Measurements from ENCODE around the gene CADM3. TPM values are rescaled to one million over a fixed set of nuclear protein-coding genes. Genes with fewer than 3 reads are reported as not detected.

The CADM3 gene
- total RNA-seq, 1 donor from 2014 or later: 3.1 TPM

- Mint-ChIP-seq H3K36me3 (no peaks in the 10 kb centered on the region), H3K27me3 (ENCODE audit: low read depth) (peaks cover 77% of the 10 kb centered on the region), H3K4me1 (peaks cover 14% of the 10 kb centered on the region), H3K9me3 (no peaks in the 10 kb centered on the region), H3K4me3 (no peak overlapping the region), H3K27ac (no peak overlapping the region)
- TF ChIP-seq, protein P1, sequence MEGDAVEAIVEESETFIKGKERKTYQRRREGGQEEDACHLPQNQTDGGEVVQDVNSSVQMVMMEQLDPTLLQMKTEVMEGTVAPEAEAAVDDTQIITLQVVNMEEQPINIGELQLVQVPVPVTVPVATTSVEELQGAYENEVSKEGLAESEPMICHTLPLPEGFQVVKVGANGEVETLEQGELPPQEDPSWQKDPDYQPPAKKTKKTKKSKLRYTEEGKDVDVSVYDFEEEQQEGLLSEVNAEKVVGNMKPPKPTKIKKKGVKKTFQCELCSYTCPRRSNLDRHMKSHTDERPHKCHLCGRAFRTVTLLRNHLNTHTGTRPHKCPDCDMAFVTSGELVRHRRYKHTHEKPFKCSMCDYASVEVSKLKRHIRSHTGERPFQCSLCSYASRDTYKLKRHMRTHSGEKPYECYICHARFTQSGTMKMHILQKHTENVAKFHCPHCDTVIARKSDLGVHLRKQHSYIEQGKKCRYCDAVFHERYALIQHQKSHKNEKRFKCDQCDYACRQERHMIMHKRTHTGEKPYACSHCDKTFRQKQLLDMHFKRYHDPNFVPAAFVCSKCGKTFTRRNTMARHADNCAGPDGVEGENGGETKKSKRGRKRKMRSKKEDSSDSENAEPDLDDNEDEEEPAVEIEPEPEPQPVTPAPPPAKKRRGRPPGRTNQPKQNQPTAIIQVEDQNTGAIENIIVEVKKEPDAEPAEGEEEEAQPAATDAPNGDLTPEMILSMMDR (IDR thresholded peaks at IDR 0.05; ENCODE audit: unreplicated experiment): no peak
- DNase-seq (ENCODE audit: low spot score in 2 of 2, unreplicated experiment in 2 of 2): no peak
Measured at GRCh38 chr1:159184201-159184600, 12.8 kb downstream of the CADM3 start.

DNA sequence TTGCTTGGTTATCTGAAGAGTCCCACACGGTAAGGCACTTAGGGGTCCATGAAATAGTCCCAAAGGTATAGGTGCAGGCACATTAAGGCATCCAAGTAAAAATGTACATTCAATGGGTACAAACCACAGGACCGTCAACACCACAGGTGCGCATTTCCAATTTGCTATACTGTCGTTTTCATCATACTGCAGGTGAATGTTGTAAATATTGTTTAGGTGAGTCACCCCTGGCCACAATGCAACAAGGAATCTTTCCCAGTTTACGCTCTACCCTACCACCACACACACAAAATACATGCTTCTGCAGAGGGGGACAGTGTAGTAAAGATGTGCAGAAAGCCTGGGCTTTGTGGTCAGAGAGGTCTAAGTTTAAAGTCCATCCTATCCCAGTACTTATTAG, 13.7 kb downstream of the CADM3 start:
- H3K4me1 Mint-ChIP-seq: peaks cover 14% of the 10 kb centered on the region
- H3K27ac Mint-ChIP-seq: no peak overlapping the region
- no peaks in the 10 kb centered on the region for H3K36me3 Mint-ChIP-seq
- H3K27me3 Mint-ChIP-seq (ENCODE audit: low read depth): peaks cover 80% of the 10 kb centered on the region
- no peak for DNase-seq (ENCODE audit: low spot score in 2 of 2, unreplicated experiment in 2 of 2)
- H3K4me3 Mint-ChIP-seq: no peak overlapping the region
- TF ChIP-seq, protein P1 (IDR thresholded peaks at IDR 0.05; ENCODE audit: unreplicated experiment): no peak
- no peaks in the 10 kb centered on the region for H3K9me3 Mint-ChIP-seq

DNA sequence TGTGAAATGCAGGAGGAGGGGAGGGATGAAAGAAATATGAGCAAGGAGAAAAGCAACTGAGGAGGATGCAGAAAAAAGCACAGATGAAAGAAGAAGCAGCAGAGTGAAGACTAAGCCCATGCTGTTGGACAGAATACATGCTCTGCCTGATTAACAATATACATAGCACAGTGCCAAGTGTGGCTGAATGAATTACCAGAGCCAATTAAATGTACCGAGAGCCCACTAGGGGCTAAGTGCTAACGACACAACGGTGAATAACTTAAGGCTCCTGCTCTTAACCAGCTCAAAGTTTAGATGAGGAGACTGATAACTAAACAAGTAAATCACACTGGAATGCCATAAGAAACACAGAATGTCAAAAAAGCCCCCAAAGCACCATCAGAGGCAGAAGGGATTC, 15.6 kb downstream of the CADM3 start:
- Mint-ChIP-seq H3K27ac (no peak overlapping the region), H3K9me3 (no peaks in the 10 kb centered on the region), H3K4me3 (no peak overlapping the region), H3K4me1 (peaks cover 14% of the 10 kb centered on the region), H3K36me3 (no peaks in the 10 kb centered on the region), H3K27me3 (ENCODE audit: low read depth) (peaks cover 79% of the 10 kb centered on the region)
- DNase-seq (ENCODE audit: low spot score in 2 of 2, unreplicated experiment in 2 of 2): no peak
- TF ChIP-seq, protein P1 (IDR thresholded peaks at IDR 0.05; ENCODE audit: unreplicated experiment): no peak

- Mint-ChIP-seq H3K27me3 (ENCODE audit: low read depth) (peaks cover 79% of the 10 kb centered on the region), H3K36me3 (no peaks in the 10 kb centered on the region), H3K9me3 (no peaks in the 10 kb centered on the region), H3K4me1 (peaks cover 14% of the 10 kb centered on the region), H3K4me3 (peak overlapping the region; percentile 63), H3K27ac (no peak overlapping the region)
- TF ChIP-seq, protein P1 (IDR thresholded peaks at IDR 0.05; ENCODE audit: unreplicated experiment): no peak
- DNase-seq (ENCODE audit: low spot score in 2 of 2, unreplicated experiment in 2 of 2): no peak
Measured at GRCh38 chr1:159187647-159188374, 16.4 kb downstream of the CADM3 start.

DNA sequence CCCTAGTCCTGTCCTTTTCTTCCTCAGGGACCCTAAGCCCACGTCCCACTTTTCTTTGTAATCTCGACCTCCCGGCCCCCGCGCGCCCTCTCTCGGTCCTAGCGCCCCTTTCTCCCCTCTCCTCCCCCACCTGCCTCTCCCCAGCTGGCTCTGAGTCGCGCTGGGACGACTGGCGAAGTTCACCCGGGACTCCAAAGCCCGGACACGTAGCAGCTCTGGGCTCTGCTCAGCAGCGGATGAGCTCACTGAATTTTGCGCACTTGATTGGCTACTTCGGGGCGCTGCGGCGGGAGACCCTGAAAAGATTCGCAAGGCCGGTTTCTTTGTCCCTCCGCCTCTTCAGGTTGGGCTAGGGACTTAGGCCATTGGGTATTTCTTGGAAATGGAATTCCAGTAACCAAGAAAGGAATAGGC, 17.0 kb downstream of the CADM3 start:
- H3K4me1 Mint-ChIP-seq: peaks cover 14% of the 10 kb centered on the region
- peak overlapping the region; percentile 63 for H3K4me3 Mint-ChIP-seq
- no peak overlapping the region for H3K27ac Mint-ChIP-seq
- H3K9me3 Mint-ChIP-seq: no peaks in the 10 kb centered on the region
- TF ChIP-seq, protein P1 (IDR thresholded peaks at IDR 0.05; ENCODE audit: unreplicated experiment): no peak
- DNase-seq (ENCODE audit: low spot score in 2 of 2, unreplicated experiment in 2 of 2): peak in 1 of 2 experiments; percentile 71
- no peaks in the 10 kb centered on the region for H3K36me3 Mint-ChIP-seq
- peaks cover 73% of the 10 kb centered on the region for H3K27me3 Mint-ChIP-seq (ENCODE audit: low read depth)
